Measurements from ENCODE around the gene TMEM82.

DNA sequence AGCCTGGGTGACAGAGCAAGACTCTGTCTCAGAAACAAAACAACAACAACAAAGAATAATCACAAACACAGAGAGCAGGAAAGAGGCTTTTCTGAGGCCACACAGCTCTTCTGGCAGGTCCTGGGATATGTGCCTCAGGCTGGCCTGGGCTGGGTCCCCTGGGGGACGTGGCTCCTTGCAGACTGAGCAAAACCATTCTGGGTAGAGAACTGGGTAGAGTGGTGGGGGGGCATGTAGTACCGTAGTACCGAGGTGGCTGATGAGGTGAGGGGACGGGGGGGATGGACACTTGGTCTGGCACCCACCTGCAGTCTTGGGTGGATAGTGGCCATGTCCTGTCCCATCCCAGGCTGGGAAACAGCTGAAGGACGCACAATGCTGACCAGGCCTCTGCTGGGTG, 6.0 kb downstream of the TMEM82 start:
- TF ChIP-seq, protein P1, sequence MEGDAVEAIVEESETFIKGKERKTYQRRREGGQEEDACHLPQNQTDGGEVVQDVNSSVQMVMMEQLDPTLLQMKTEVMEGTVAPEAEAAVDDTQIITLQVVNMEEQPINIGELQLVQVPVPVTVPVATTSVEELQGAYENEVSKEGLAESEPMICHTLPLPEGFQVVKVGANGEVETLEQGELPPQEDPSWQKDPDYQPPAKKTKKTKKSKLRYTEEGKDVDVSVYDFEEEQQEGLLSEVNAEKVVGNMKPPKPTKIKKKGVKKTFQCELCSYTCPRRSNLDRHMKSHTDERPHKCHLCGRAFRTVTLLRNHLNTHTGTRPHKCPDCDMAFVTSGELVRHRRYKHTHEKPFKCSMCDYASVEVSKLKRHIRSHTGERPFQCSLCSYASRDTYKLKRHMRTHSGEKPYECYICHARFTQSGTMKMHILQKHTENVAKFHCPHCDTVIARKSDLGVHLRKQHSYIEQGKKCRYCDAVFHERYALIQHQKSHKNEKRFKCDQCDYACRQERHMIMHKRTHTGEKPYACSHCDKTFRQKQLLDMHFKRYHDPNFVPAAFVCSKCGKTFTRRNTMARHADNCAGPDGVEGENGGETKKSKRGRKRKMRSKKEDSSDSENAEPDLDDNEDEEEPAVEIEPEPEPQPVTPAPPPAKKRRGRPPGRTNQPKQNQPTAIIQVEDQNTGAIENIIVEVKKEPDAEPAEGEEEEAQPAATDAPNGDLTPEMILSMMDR (IDR thresholded peaks at IDR 0.05), result no peak
- TF ChIP-seq POLR2A (IDR thresholded peaks at IDR 0.05), result no peak

Data from esophagus squamous epithelium (tissue), 4 donors.